Hematopoietic multipotent progenitor cell treated with erythropoietin and hydrocortisone succinate and interleukin-3 and kit ligand, for 4 days (in vitro differentiated cells): Measurements from ENCODE around the gene SH3BP2.

ENCODE experiments used
- DNase-seq: peaks from one replicate; pipeline ENCODE4 v3.0.0-alpha.2; 2015

SH3BP2 gene

DNA sequence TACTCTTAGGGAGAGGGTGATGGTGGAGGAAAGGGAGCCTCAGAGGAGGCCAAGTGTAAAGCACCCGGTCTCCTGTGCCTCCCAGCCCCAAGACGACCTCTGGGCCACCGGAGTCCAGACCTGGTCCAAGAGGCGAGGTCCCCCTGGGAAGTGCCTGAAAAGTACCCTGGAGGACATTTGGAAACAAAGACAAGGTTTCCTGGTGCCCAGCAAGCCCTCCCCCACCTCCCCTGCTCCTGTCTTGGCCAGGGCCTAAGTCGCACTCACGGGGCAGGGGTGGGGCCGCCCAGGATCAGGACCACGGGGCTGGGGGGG, 532 bp upstream of the SH3BP2 start:
- DNase-seq, result no peak

DNA sequence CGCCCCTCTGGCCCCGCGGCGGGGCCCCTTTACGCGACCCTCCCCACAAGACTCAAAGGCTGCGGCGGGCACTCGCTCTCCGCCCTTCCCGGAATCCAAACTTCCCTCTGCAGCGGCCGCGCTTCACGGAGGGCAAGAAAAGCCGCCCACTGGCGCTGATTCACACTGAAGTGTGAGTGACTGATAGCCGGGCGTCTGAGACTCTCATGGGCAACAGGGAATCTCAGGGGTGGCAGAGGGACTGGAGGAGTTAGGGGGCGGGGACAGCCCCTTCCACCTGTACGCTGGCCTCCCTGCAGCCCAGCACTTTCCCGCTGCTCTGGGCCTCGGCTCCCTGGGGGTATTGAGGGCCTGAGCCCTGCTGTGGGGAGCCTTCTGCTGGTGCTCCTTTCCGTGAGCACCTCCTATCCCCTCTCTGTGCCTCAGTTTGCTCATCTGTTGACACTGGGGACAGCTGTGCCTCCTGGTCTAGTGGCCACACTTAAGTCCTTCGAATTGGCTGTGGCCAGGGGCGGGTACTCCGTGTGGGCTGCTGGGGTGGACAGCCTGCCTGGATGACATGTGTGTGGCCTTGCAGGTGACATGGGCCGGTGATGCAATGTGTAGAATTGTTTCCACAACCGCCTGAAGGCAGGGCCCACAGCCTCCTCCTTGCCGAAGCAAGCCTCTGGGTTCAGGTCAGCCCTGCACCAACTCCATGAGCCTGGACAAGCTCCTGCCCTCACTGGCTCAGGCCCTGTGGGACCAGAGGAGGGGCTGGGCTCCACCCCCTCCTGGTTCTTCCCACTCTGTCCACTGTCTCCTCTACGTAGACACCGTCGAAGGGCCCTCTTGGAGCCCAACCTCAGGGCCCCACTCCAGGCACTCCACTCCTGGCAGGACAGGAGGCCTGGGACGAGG, 951 bp downstream of the SH3BP2 start:
- DNase-seq, result peak; percentile 71

DNA sequence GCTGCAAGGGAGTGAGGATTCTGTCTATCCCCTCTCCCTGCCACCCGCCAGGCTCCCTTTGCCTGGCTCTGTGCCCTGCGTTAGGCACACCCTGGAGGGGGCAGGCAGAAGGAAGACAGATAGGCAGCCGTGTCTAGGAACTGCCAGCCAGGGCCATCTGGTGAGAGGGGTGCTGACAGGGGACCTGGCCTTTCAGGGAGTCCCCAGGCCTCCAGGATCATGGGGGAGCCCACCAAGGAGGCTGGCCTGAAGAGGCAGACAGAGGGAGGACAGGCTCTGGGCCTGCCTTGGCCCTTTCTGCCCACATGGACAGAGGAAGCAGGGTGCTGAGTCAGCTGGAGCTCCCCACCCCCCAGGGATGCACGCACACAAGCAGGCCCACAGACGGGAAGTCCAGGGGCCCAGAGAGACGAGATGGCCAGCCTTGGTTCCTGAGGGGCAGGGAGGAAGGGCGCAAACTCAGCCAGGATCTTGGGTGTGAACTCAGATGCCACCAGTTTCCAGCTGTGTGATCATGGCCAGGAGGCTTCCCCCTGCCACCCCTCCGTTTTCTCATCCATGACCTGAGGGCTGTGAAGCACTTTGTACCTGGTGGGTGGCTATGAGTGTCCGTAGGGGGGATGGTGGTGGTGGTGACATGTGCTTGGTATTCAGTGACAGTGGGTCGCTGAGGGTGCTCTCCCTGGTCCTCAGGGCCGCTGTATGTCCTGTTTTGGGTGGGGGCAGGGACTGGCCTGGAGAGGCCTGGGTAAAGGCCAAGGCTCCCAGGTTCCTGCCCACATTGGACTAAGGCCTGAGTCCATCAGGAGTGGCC, 1.8 kb downstream of the SH3BP2 start:
- peak; percentile 90 for DNase-seq

DNA sequence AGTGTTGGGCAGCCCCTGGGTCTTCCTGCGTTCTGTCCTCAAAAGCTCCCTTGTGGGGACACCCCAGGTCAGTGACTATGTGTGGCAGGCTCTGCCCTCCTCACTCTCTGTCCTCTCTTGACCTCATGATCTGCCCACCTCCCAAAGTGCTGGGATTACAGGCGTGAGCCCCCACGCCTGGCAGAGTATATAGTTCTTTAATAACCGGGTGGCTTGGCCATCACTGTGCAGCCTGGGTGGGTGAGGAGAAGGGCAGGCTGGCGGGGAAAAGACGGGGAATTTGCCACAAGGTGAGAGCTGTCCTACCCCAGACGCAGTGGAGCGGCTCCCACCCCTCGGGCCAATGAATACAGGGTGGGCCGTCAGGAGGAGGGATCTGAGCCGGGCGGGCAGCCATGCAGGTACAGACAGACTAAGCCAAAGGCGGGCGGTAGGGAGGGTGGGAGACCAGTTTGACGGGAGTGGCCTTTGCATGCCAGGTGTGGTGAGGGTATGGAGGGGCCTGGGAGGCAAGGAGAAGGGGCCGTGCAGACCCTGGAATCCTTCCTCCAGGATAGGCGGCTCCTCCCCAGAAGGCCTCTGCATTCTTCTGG, 2.5 kb downstream of the SH3BP2 start:
- DNase-seq, result no peak

DNA sequence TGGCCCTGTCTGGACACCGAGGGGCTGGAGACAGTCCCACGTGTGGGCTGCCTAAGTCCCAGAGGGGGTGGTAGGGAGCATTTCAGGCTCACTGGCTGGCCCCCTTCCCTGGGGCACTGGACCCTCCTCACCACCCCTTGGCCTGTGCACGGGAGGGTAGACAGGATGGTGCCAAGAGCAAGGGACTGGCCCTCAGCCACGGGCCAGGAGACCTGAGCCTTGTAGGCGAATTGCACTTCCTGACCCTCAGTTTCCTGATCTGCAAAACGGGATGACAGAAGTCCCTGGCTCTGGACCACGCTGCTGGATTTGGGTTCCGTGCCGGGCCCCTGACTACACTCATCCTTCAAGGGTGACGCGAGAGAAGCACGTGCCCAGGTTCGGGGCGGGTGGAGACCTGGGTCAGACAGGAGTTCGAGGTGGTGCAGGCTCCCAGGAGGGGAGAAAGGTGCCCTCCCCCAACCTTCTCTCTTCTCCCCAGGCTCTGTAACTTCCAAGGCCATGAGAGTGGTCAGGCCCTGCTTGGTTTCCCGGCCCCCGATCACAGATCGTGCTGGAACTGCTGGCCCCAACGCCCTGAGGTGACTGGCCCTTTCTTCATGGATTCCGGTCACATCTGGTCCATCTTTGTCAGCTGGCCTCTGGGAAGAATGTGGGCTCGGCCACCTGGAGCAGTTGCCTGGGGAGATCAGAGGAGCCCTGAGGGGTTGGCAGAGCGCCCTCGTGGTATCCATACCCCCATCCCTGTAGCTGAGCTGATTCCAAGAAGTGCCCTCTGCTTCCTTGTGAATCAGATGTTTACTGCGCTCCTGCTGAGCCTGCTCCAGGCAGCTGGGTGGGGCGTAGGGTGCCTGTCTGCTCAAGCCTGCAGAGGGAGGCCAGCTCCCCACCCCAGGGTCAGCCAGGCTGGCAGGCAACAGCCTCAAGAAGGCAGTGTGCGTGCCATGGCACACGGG, 3.3 kb downstream of the SH3BP2 start:
- no peak for DNase-seq

DNA sequence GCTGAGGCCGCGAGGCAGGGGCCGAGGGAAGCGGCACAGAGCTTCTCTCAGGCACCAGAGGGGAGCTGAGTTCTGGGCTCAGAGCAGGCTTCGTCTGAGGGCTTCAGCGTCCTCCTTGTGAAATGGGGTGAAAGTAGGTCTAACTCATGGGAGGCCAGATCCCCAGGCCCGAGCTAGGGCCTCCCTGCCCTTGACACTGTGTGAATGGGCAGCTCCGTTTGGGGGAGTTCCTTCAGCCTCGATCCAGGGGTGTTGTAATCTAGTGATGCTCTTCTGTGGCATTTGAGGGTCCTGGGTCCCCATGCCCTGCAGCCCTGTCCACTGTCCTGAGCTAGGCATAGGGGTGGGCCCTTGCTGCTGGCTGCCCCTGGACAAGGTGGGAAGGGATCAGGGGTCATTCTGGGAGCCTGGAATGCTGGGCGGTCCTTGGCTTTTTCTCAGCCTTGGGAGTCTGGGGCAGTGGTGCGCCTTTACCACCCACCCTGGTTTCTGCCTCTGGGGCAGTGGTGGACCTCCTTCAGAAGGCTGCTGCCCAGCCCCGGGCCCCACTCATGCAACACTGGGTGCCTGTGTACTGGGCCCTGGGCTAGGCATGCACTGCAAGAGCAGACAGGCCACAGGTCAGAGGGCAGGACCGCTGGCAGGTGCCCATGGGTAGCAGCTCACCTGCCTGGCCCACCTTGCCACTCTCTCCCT, 4.1 kb downstream of the SH3BP2 start:
- no peak for DNase-seq

DNA sequence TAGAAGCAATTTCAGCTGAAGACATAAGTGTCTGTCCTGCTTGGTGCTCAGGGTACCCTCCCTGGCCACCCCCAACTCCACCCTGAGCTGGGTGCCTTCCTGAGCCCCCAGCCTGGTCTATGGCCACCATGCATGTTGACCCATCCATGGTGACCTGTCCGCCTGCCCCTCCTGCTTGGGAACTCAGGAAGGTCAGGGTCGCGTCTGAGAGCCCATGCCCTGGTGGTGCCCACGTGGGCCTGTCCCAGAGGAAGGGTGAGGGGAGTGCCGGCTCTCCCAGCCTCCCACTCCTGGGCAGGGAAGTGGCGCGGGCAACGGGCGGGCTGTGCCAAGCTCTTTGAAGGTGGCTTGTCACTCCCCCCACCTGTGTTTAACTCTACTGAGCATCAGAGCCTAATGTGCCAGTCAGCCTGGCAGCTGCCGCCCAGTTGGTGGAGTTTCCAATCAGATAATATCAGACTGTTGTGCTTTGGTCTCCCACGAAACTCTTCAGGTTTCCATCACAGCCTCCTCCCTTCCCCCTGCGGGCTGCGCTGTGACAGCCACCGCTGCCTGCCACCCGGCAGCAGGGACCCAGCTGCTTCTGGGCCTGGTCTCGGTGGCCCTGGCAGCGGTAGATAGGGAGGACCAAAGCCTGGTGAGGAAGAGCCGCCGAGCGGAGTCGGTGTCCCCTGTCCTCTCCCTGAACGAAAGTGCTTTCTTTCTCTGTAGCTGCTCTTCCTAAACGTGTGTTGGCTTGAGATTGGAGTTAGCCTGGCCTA, 4.8 kb downstream of the SH3BP2 start:
- DNase-seq, result peak; percentile 92

DNA sequence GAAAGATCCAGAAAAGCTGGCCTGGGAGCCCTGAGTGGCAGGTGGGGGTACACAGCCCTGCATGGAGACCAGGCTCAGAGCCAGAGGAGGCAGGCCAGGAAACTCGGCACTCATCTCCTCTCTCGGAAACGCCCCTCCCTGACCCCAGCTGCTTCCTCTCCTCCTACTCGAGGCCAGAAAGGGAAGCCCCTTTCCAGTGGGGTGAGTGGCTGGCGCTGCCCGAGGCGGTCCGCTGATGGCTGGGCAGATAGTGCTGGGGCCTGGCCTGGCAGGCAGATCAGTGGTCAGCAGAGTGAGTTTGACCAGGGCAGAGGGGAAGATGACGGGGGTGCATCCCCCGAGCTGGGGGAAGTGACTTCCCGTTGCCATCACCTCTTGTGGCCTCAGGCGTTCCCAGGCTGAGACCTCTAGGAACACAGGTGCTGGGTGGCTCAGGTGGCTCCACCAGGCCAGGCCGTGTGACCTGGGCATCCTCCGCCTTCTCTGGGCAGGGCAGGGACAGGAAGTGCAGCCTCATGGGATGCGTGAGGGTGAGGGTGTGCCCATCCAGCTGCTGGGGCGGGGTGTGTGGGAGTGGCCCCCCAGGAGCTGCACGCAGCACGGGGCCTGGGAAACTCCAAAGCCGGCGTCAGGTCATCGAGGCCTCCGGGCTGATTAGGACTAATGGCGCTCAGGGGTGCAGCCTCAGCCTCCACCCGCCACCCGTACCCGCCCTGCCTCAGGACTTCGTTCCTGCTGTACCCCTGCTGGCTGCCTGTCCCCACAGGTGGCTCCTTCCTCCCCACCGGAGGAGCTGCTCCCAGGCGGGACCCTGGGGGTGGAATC, 5.7 kb downstream of the SH3BP2 start:
- DNase-seq, result peak; percentile 88

DNA sequence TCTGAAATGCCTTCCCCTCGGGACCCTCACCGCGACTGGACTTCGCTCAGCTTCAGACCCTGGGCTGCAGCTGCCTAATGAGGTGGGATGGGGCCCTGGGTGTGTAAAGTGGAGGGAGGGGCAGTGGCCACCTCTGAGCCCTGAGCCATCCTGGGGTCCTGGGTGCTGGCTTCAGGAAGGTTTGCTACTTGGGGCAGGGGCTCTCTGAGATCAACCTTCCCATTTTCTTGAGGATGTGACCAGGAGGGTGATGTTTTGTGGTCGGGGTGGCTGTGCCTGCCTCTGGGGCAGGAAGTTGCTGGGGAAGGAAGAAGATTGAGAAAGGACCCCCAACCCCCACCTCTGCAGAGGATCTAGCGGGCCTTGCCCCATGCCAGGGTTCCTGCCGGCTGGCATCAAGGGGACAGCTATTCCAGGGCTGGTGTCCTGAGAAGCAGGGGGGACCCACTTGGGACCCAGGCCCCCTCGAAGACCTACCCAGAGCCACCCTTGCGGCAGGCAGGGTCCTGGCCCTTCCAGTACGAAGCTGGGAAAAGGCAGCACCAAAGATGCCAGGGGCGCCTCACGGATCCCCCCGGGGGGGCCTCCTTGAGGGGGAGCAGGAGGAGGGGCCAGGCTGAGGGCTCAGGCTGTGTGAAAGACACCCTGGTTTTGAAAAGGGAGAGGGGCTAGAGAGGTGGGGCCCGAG, 6.5 kb downstream of the SH3BP2 start:
- DNase-seq, result peak; percentile 58

DNA sequence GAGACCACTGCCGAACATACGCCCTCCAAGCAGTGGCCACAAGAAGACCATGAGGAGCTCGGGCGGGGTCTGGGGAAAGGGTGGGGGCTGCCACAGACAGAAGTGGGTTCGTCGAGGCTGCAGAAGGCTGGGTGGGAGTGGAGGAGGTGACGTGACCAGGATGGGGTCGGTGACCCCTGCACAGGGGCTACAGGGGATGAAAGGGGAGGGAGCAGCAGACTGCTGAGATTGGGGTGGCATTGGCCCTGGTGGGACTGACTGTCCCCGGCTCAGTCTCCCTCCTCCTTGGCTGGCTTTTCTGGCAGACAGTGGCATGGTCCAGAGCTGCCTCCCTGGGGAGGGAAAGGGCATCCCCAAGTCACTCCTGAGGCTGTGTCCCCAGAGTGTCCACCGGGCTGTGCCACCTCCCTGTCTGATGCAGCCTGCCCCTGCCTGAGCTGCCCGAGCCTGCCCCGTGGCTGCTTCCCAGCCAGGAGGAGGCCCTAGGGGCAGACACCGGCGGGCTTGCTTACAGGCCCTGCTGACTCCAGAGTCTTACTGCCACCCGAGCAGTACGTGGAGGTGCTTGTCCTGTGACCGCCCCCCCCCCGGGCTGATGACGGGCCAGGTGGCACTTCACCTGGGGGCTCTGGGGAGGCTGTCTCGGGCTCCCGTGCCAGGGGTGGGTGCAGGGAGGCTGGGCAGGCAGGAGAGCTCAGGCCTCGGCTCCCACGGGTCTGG, 7.2 kb downstream of the SH3BP2 start:
- peak; percentile 44 for DNase-seq

DNA sequence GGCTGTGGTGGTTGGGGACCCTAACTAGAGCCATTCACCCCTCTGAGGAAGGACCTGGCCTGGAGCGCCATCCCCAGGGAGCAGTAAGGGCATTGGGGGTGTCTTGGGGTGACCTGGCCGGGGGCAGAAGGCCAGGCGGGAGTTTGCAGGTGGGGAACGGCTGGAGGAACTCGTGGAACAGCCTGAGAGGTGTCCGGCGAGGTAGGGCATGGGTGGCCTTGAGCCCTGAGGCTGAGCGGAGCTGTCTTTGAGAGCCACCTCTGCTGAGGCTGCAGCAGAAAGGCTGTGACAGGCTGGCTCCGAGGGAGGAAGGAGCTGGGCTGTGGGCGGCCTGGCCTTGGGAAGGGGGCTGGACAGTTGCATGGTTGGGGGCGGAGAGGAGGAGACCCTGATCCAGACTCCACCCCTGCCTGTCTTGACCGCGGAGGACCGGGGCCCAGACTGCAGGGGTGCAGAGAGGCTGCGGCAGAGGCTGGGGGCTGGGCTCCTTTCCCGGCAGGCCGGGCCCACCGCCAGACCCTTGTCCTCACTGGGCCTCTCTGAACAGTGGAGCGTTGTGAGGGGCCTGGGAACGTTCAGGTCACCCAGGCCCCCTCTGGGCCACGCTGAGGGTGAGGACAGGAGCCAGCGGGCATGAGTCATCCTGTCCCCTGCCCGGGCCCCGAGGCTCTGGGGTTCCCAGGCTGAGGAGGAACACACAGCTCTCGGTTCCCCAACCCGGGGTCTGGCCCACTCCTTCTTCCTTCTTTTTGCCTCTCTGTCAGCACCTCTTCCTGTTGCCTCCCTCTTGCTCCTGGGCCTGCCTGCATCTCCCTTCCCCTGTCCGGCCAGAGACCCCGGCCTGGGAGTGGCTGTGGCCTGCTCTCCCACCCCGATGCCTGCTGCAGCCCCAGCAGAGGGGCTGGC, 8.1 kb downstream of the SH3BP2 start:
- DNase-seq, result peak; percentile 79

DNA sequence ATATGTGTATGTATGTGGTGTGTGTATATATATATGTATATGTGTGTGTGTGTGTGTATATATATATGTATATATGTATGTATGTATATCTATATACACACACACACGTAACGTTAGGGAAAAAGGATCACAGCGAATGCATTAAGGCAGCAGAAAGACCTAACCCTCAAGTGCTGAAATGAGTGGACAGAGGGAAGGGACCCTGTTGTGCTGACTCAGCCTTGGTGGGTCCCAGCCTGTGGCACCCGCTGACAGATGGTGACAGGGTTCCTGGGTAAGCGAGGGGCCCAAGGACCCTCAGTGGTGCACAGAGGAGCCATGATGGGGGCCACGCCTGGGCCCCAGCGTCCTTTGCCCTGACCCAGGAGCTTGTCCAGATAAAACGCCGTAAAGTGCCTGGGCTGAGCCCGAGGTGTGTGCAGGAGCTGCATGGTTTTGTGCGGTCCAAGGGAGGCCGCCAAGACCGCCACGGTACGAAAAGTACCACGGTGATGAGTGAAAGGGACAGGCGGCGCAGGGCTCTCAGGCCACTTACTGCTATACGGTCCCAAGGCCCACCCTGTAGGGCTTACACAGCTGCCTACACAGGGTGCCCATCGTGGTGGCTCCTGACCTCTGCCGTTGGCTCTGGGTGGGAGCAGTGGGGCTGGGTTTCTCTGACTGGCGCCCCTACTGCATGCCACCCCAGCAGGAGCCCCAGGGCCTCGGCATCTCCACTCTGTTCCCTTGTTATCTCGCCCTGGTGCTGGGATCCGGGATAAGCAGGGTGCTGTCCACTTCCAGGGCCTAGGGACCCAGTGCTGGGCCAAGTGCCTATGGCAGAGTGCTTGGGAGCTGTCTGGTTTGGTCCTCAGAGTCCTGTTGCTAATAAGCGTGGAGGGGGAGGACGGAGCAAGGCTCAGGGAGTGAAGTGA, 10.0 kb downstream of the SH3BP2 start:
- no peak for DNase-seq

DNA sequence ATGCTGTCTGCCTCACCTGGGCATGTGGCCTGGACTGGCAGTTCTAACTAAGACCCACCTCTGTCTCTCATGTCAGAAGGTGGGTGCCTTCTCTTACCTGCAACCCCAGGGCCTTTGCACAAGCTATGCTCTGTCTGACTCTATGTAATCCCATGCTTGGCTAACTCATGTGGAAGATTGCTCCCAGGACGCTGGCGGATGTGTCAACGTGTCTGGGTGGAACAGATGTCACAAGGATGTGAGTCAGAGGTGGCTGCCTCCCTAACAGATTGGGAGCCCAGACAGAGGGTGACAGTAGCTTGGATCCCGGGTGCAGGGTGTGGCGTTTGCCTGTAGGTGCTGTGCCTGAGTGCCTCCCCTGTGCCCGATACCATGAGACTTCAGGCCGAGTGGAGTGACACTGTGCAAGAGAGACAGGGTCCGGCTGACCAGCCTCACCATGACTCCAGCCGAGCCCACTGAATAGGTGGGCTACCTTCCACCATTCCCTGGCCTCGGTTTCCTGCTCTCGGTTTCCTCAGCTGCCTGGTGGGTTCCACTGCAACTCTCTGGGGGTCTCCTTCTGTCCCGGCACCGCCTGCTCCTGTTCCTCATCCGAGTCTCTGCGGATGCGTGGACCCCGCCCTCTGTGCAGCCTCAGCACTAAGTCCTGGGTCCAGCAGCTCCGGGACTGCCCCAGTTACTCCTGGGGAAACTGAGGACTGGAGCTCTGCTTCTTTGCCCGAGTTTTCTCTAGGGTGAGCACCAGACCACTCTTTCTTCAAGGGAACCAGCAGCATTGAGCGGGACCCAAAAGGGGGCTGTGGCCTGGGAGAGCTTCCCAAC, 11.0 kb downstream of the SH3BP2 start:
- DNase-seq, result no peak

DNA sequence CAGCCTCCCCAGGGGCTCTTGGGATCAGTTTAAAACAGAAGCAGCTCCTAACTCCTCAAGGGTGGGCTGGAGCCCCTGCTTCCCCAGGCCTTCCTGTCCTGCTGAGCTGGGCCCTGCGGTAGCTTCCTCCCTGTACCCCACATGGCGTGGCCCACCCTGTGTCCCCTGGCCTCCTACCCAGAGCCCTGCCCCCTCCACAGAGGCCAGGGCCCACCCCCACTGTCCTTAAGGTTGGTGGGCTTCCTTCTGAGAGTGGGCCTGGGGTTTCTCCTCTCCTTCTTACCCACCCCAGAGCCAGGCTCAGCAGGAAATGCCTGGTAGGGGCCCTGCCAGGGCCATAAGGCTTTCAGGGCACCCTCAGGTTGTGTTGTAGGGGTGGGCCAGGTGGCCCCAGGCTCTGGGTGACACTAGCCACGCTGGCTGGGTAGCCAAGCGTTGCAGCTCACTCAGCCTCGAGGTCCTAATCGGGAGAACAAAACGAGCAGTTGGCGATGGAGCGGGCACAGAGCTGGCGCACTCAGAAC, 11.6 kb downstream of the SH3BP2 start:
- no peak for DNase-seq

DNA sequence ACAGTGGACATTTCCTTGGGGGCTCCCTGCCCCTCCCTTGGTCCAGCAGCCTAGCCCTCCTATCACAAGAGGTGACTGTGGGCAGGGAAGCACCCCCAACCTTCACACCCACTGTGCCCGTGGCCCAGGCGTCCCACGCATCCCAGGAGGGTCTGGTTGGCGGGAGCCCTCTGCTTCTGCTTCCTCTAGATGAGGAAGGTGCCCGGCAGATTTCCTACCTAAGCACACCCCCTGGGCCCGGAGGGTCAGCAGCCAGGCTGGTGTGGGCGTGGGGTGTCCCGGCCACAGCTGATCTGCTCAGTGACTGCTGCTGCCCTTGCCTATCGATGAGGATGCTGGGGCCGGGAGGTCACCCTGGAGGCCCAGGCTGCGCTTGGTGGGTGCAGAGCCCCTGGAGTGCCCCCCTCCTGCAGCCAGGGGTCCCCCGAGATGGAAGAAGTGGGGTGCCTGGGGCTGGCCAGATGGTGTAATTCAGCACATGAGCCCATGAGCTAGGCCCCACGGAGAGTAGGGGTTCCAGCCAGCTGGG, 12.2 kb downstream of the SH3BP2 start:
- no peak for DNase-seq
